Nephron (organoid): ENCODE results near the gene TPRA1.

ENCODE experiments used
- H3K27ac Mint-ChIP-seq, 3 experiments: 2 replicates each; pipeline ENCODE4 v1.8.0; 2020; ENCODE audit warnings: mixed read lengths in 3 of 3, mild to moderate bottlenecking in 2 of 3, moderate library complexity in 1 of 3
- H3K27me3 Mint-ChIP-seq: 2 replicates; pipeline ENCODE4 v1.8.0; 2021; ENCODE audit warnings: low read depth, mild to moderate bottlenecking, moderate library complexity, mixed read lengths
- H3K36me3 Mint-ChIP-seq: 2 replicates; pipeline ENCODE4 v1.8.0; 2020; ENCODE audit warnings: low read depth, mixed read lengths
- H3K4me1 Mint-ChIP-seq: 2 replicates; pipeline ENCODE4 v1.8.0; 2020; ENCODE audit warnings: mixed read lengths
- H3K4me3 Mint-ChIP-seq, 3 experiments: 2 replicates each; pipeline ENCODE4 v1.8.0; 2020; ENCODE audit warnings: mild to moderate bottlenecking in 3 of 3, mixed read lengths in 3 of 3, moderate library complexity in 2 of 3
- H3K9me3 Mint-ChIP-seq: 2 replicates; pipeline ENCODE4 v1.8.0; 2020; ENCODE audit warnings: mixed read lengths
- CTCF ChIP-seq, 3 experiments: fragments of 200-600 bp; sonication (generic); IDR thresholded peaks; one replicate each; pipeline ENCODE4 v1.5.0; 2021; ENCODE audit warnings: antibody characterized with exemption in 3 of 3; ENCODE audit not compliant: unreplicated experiment in 3 of 3

Gene TPRA1

GRCh38 chr3:127539366-127540060, 51.0 kb downstream of the TPRA1 start:
- Mint-ChIP-seq H3K4me1 (peaks cover 13% of the 10 kb centered on the region), H3K9me3 (no peaks in the 10 kb centered on the region), H3K4me3 (no peak overlapping the region), H3K27ac (no peak overlapping the region), H3K27me3 (peaks cover 27% of the 10 kb centered on the region), H3K36me3 (no peaks in the 10 kb centered on the region)
- no peak for TF ChIP-seq CTCF (IDR thresholded peaks at IDR 0.05; ENCODE audit: unreplicated experiment in 3 of 3)

- peaks cover 27% of the 10 kb centered on the region for H3K27me3 Mint-ChIP-seq
- H3K9me3 Mint-ChIP-seq = no peaks in the 10 kb centered on the region
- H3K27ac Mint-ChIP-seq = no peak overlapping the region
- no peak overlapping the region for H3K4me3 Mint-ChIP-seq
- H3K4me1 Mint-ChIP-seq = peaks cover 11% of the 10 kb centered on the region
- no peak for TF ChIP-seq CTCF (IDR thresholded peaks at IDR 0.05; ENCODE audit: unreplicated experiment in 3 of 3)
- H3K36me3 Mint-ChIP-seq = no peaks in the 10 kb centered on the region
These were observed 52.0 kb downstream of the TPRA1 start for GRCh38 chr3:127538569-127538968.

- peak overlapping the region; percentile 9 to 31 (median 24) for H3K27ac Mint-ChIP-seq
- H3K4me3 Mint-ChIP-seq = no peak overlapping the region
- H3K9me3 Mint-ChIP-seq = no peaks in the 10 kb centered on the region
- peaks cover 27% of the 10 kb centered on the region for H3K27me3 Mint-ChIP-seq
- H3K36me3 Mint-ChIP-seq = no peaks in the 10 kb centered on the region
- H3K4me1 Mint-ChIP-seq = peaks cover 11% of the 10 kb centered on the region
- TF ChIP-seq CTCF (IDR thresholded peaks at IDR 0.05; ENCODE audit: unreplicated experiment in 3 of 3) = no peak
These were observed 53.4 kb downstream of the TPRA1 start for GRCh38 chr3:127536830-127537812.

GRCh38 chr3:127535901-127536829, 54.4 kb downstream of the TPRA1 start:
- no peaks in the 10 kb centered on the region for H3K9me3 Mint-ChIP-seq
- H3K27ac Mint-ChIP-seq = peak overlapping the region; percentile 9 to 31 (median 24)
- H3K36me3 Mint-ChIP-seq = no peaks in the 10 kb centered on the region
- peaks cover 11% of the 10 kb centered on the region for H3K4me1 Mint-ChIP-seq
- no peak overlapping the region for H3K4me3 Mint-ChIP-seq
- no peak for TF ChIP-seq CTCF (IDR thresholded peaks at IDR 0.05; ENCODE audit: unreplicated experiment in 3 of 3)
- peaks cover 24% of the 10 kb centered on the region for H3K27me3 Mint-ChIP-seq

GRCh38 chr3:127535106-127535785, 55.3 kb downstream of the TPRA1 start:
- peaks cover 24% of the 10 kb centered on the region for H3K27me3 Mint-ChIP-seq
- no peak overlapping the region for H3K4me3 Mint-ChIP-seq
- peaks cover under 1% of the 10 kb centered on the region for H3K9me3 Mint-ChIP-seq
- H3K4me1 Mint-ChIP-seq = peaks cover 11% of the 10 kb centered on the region
- no peak overlapping the region for H3K27ac Mint-ChIP-seq
- no peaks in the 10 kb centered on the region for H3K36me3 Mint-ChIP-seq
- TF ChIP-seq CTCF (IDR thresholded peaks at IDR 0.05; ENCODE audit: unreplicated experiment in 3 of 3) = no peak
